ENCODE results near the gene NAALADL2. TPM values are rescaled to one million over a fixed set of nuclear protein-coding genes. Genes with fewer than 3 reads are reported as not detected.

Gene NAALADL2
- total RNA-seq, 2 experiments from 2014 or later, result not detected

GRCh38 chr3:175726228-175726627 is 867.1 kb downstream of the NAALADL2 start:
- peaks cover under 1% of the 10 kb centered on the region for H3K9me3 Mint-ChIP-seq (ENCODE audit: low read depth)
- CTCF ChIA-PET, result no interaction called here

GRCh38 chr3:175728566-175728965 is 869.4 kb downstream of the NAALADL2 start:
- Mint-ChIP-seq H3K9me3 (ENCODE audit: low read depth) (peaks cover 5% of the 10 kb centered on the region), H3K27me3 (no peaks in the 10 kb centered on the region), H3K36me3 (no peaks in the 10 kb centered on the region), H3K4me1 (no peaks in the 10 kb centered on the region), H3K4me3 (no peak overlapping the region), H3K27ac (no peak overlapping the region)
- DNase-seq, result no peak
- ATAC-seq, result no peak
- CTCF ChIA-PET, result no interaction called here

More at GRCh38 chr3:175726228-175726627, 867.1 kb downstream of the NAALADL2 start:
- Mint-ChIP-seq H3K27me3 (no peaks in the 10 kb centered on the region), H3K27ac (no peak overlapping the region), H3K4me3 (no peak overlapping the region), H3K36me3 (no peaks in the 10 kb centered on the region), H3K4me1 (no peaks in the 10 kb centered on the region)
- DNase-seq, result no peak
- no peak for ATAC-seq

- CTCF ChIA-PET, result no interaction called here
These were observed 870.3 kb downstream of the NAALADL2 start for GRCh38 chr3:175729466-175729865.

GRCh38 chr3:175731543-175731942 is 872.4 kb downstream of the NAALADL2 start:
- Mint-ChIP-seq H3K4me3 (no peak overlapping the region), H3K36me3 (no peaks in the 10 kb centered on the region), H3K4me1 (no peaks in the 10 kb centered on the region), H3K27me3 (no peaks in the 10 kb centered on the region), H3K27ac (no peak overlapping the region), H3K9me3 (ENCODE audit: low read depth) (peaks cover 7% of the 10 kb centered on the region)
- CTCF ChIA-PET, result no interaction called here
- no peak for ATAC-seq
- no peak for DNase-seq

More at GRCh38 chr3:175729466-175729865, 870.3 kb downstream of the NAALADL2 start:
- Mint-ChIP-seq H3K36me3 (no peaks in the 10 kb centered on the region), H3K4me3 (no peak overlapping the region), H3K27me3 (no peaks in the 10 kb centered on the region), H3K4me1 (no peaks in the 10 kb centered on the region), H3K27ac (no peak overlapping the region), H3K9me3 (ENCODE audit: low read depth) (peaks cover 5% of the 10 kb centered on the region)
- ATAC-seq, result no peak
- no peak for DNase-seq

GRCh38 chr3:175732017-175732416 is 872.9 kb downstream of the NAALADL2 start:
- Mint-ChIP-seq H3K4me3 (no peak overlapping the region), H3K36me3 (no peaks in the 10 kb centered on the region), H3K27ac (no peak overlapping the region), H3K4me1 (no peaks in the 10 kb centered on the region), H3K27me3 (no peaks in the 10 kb centered on the region), H3K9me3 (ENCODE audit: low read depth) (peaks cover 7% of the 10 kb centered on the region)
- CTCF ChIA-PET, result no interaction called here
- no peak for DNase-seq
- no peak for ATAC-seq

GRCh38 chr3:175735866-175736265 is 876.7 kb downstream of the NAALADL2 start:
- no peak for ATAC-seq
- CTCF ChIA-PET, result no interaction called here
- no peaks in the 10 kb centered on the region for H3K36me3 Mint-ChIP-seq
- H3K9me3 Mint-ChIP-seq (ENCODE audit: low read depth), result peaks cover 7% of the 10 kb centered on the region
- DNase-seq, result no peak
- H3K4me1 Mint-ChIP-seq, result no peaks in the 10 kb centered on the region
- H3K4me3 Mint-ChIP-seq, result no peak overlapping the region
- H3K27me3 Mint-ChIP-seq, result no peaks in the 10 kb centered on the region
- H3K27ac Mint-ChIP-seq, result no peak overlapping the region

- CTCF ChIA-PET, result no interaction called here
- DNase-seq (no peak), ATAC-seq (no peak)
- Mint-ChIP-seq H3K9me3 (ENCODE audit: low read depth) (peaks cover 8% of the 10 kb centered on the region), H3K27ac (no peak overlapping the region), H3K36me3 (no peaks in the 10 kb centered on the region), H3K27me3 (no peaks in the 10 kb centered on the region), H3K4me1 (no peaks in the 10 kb centered on the region), H3K4me3 (no peak overlapping the region)
These were observed 878.8 kb downstream of the NAALADL2 start for GRCh38 chr3:175737646-175738572.

GRCh38 chr3:175741951-175742350 is 882.8 kb downstream of the NAALADL2 start:
- ATAC-seq (no peak), DNase-seq (no peak)
- CTCF ChIA-PET, result no interaction called here
- H3K9me3 Mint-ChIP-seq (ENCODE audit: low read depth), result peaks cover 7% of the 10 kb centered on the region
- no peak overlapping the region for H3K4me3 Mint-ChIP-seq
- H3K27me3 Mint-ChIP-seq, result no peaks in the 10 kb centered on the region
- no peak overlapping the region for H3K27ac Mint-ChIP-seq
- H3K36me3 Mint-ChIP-seq, result no peaks in the 10 kb centered on the region
- no peaks in the 10 kb centered on the region for H3K4me1 Mint-ChIP-seq

- CTCF ChIA-PET, result no interaction called here
- ATAC-seq, result no peak
- no peaks in the 10 kb centered on the region for H3K4me1 Mint-ChIP-seq
- DNase-seq, result no peak
- H3K4me3 Mint-ChIP-seq, result no peak overlapping the region
- peaks cover 7% of the 10 kb centered on the region for H3K9me3 Mint-ChIP-seq (ENCODE audit: low read depth)
- H3K27me3 Mint-ChIP-seq, result no peaks in the 10 kb centered on the region
- H3K36me3 Mint-ChIP-seq, result no peaks in the 10 kb centered on the region
- no peak overlapping the region for H3K27ac Mint-ChIP-seq
These were observed 884.7 kb downstream of the NAALADL2 start for GRCh38 chr3:175743733-175744400.

- no peaks in the 10 kb centered on the region for H3K4me1 Mint-ChIP-seq
- ATAC-seq, result no peak
- no peak overlapping the region for H3K27ac Mint-ChIP-seq
- DNase-seq, result no peak
- H3K9me3 Mint-ChIP-seq (ENCODE audit: low read depth), result peaks cover 7% of the 10 kb centered on the region
- H3K4me3 Mint-ChIP-seq, result no peak overlapping the region
- no peaks in the 10 kb centered on the region for H3K27me3 Mint-ChIP-seq
- H3K36me3 Mint-ChIP-seq, result no peaks in the 10 kb centered on the region
- CTCF ChIA-PET, result no interaction called here
These were observed 887.2 kb downstream of the NAALADL2 start for GRCh38 chr3:175746308-175746707.

- CTCF ChIA-PET, result no interaction called here
- Mint-ChIP-seq H3K36me3 (no peaks in the 10 kb centered on the region), H3K4me3 (no peak overlapping the region), H3K27me3 (no peaks in the 10 kb centered on the region), H3K9me3 (ENCODE audit: low read depth) (peaks cover 3% of the 10 kb centered on the region), H3K27ac (no peak overlapping the region), H3K4me1 (no peaks in the 10 kb centered on the region)
- ATAC-seq (no peak), DNase-seq (no peak)
These were observed 889.1 kb downstream of the NAALADL2 start for GRCh38 chr3:175748087-175748730.

GRCh38 chr3:175749981-175750380 is 890.8 kb downstream of the NAALADL2 start:
- H3K27me3 Mint-ChIP-seq, result no peaks in the 10 kb centered on the region
- CTCF ChIA-PET, result no interaction called here
- no peaks in the 10 kb centered on the region for H3K9me3 Mint-ChIP-seq (ENCODE audit: low read depth)
- no peak for ATAC-seq
- DNase-seq, result no peak
- H3K27ac Mint-ChIP-seq, result no peak overlapping the region
- H3K36me3 Mint-ChIP-seq, result no peaks in the 10 kb centered on the region
- no peak overlapping the region for H3K4me3 Mint-ChIP-seq
- H3K4me1 Mint-ChIP-seq, result no peaks in the 10 kb centered on the region

- H3K27me3 Mint-ChIP-seq, result no peaks in the 10 kb centered on the region
- H3K36me3 Mint-ChIP-seq, result no peaks in the 10 kb centered on the region
- no peaks in the 10 kb centered on the region for H3K4me1 Mint-ChIP-seq
- H3K9me3 Mint-ChIP-seq (ENCODE audit: low read depth), result no peaks in the 10 kb centered on the region
- DNase-seq (no peak), ATAC-seq (no peak)
- CTCF ChIA-PET, result no interaction called here
- H3K4me3 Mint-ChIP-seq, result no peak overlapping the region
- H3K27ac Mint-ChIP-seq, result no peak overlapping the region
These were observed 892.0 kb downstream of the NAALADL2 start for GRCh38 chr3:175751089-175751488.

GRCh38 chr3:175763948-175764347 is 904.8 kb downstream of the NAALADL2 start:
- Mint-ChIP-seq H3K27ac (no peak overlapping the region), H3K9me3 (ENCODE audit: low read depth) (no peaks in the 10 kb centered on the region), H3K4me3 (no peak overlapping the region), H3K27me3 (no peaks in the 10 kb centered on the region), H3K36me3 (no peaks in the 10 kb centered on the region), H3K4me1 (no peaks in the 10 kb centered on the region)
- ATAC-seq (no peak), DNase-seq (no peak)
- CTCF ChIA-PET, result no interaction called here
